Measurements from ENCODE around the gene SOX18. TPM values are rescaled to one million over a fixed set of nuclear protein-coding genes. Genes with fewer than 3 reads are reported as not detected.

The SOX18 gene
- total and polyA plus RNA-seq, 2 of the 13 experiments (the other 11 are each of a cell fraction or from before 2014, with no cell fraction given): 1.6 to 1.9 TPM

GRCh38 chr20:64063389-64064144 lies 14.1 kb upstream of the SOX18 start (continued):
- TF ChIP-seq, protein P1, sequence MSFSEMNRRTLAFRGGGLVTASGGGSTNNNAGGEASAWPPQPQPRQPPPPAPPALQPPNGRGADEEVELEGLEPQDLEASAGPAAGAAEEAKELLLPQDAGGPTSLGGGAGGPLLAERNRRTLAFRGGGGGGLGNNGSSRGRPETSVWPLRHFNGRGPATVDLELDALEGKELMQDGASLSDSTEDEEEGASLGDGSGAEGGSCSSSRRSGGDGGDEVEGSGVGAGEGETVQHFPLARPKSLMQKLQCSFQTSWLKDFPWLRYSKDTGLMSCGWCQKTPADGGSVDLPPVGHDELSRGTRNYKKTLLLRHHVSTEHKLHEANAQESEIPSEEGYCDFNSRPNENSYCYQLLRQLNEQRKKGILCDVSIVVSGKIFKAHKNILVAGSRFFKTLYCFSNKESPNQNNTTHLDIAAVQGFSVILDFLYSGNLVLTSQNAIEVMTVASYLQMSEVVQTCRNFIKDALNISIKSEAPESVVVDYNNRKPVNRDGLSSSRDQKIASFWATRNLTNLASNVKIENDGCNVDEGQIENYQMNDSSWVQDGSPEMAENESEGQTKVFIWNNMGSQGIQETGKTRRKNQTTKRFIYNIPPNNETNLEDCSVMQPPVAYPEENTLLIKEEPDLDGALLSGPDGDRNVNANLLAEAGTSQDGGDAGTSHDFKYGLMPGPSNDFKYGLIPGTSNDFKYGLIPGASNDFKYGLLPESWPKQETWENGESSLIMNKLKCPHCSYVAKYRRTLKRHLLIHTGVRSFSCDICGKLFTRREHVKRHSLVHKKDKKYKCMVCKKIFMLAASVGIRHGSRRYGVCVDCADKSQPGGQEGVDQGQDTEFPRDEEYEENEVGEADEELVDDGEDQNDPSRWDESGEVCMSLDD (CRISPR knock-in tag; IDR thresholded peaks at IDR 0.05; ENCODE audit: borderline replicate concordance): 0 out of 2 replicates have a peak, but pooled peaks have one; percentile 8
- peak; percentile 89 for TF ChIP-seq FOXC1 (CRISPR knock-in tag; IDR thresholded peaks at IDR 0.05; ENCODE audit: borderline replicate concordance)
- TF ChIP-seq AHR (CRISPR knock-in tag; IDR thresholded peaks at IDR 0.05): 0 out of 2 replicates have a peak, but pooled peaks have one; percentile 38
- no peak for TF ChIP-seq SMARCE1 (IDR thresholded peaks at IDR 0.05; ENCODE audit: borderline replicate concordance)
- no peak for TF ChIP-seq U2AF1 (optimal IDR thresholded peaks at IDR 0.05; ENCODE audit: low read depth, low read length)
- TF ChIP-seq ZBTB1 (CRISPR knock-in tag; IDR thresholded peaks at IDR 0.05; ENCODE audit: borderline replicate concordance): peak; percentile 41; the same call in 1 of the 2 replicates
- no peak for TF ChIP-seq SMAD1 (CRISPR knock-in tag; IDR thresholded peaks at IDR 0.05; ENCODE audit: borderline replicate concordance, low read depth)
- 0 out of 2 replicates have a peak, but pooled peaks have one; percentile 5 for TF ChIP-seq FOXA3 (CRISPR knock-in tag; IDR thresholded peaks at IDR 0.05)
- TF ChIP-seq KLF16 (CRISPR knock-in tag; IDR thresholded peaks at IDR 0.05): peak; percentile 18 to 71; a peak in 1 of 4 replicates
- TF ChIP-seq, protein P2, sequence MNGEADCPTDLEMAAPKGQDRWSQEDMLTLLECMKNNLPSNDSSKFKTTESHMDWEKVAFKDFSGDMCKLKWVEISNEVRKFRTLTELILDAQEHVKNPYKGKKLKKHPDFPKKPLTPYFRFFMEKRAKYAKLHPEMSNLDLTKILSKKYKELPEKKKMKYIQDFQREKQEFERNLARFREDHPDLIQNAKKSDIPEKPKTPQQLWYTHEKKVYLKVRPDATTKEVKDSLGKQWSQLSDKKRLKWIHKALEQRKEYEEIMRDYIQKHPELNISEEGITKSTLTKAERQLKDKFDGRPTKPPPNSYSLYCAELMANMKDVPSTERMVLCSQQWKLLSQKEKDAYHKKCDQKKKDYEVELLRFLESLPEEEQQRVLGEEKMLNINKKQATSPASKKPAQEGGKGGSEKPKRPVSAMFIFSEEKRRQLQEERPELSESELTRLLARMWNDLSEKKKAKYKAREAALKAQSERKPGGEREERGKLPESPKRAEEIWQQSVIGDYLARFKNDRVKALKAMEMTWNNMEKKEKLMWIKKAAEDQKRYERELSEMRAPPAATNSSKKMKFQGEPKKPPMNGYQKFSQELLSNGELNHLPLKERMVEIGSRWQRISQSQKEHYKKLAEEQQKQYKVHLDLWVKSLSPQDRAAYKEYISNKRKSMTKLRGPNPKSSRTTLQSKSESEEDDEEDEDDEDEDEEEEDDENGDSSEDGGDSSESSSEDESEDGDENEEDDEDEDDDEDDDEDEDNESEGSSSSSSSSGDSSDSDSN (CRISPR knock-in tag; IDR thresholded peaks at IDR 0.05): peak; percentile 68
- 0 out of 2 replicates have a peak, but pooled peaks have one; percentile 16 for TF ChIP-seq MEF2D (CRISPR knock-in tag; IDR thresholded peaks at IDR 0.05)
- TF ChIP-seq ZSCAN25 (CRISPR knock-in tag; IDR thresholded peaks at IDR 0.05): 0 out of 2 replicates have a peak, but pooled peaks have one; percentile 13
- TF ChIP-seq ZNF552 (CRISPR knock-in tag; IDR thresholded peaks at IDR 0.05; ENCODE audit: borderline replicate concordance): peak; percentile 89; the same call in 1 of the 2 replicates
- TF ChIP-seq ZNF326 (CRISPR knock-in tag; IDR thresholded peaks at IDR 0.05; ENCODE audit: borderline replicate concordance): 0 out of 2 replicates have a peak, but pooled peaks have one; percentile 47
- 0 out of 2 replicates have a peak, but pooled peaks have one; percentile 1 for TF ChIP-seq ZFAT (CRISPR knock-in tag; conservative IDR thresholded peaks at IDR 0.05)
- TF ChIP-seq LCORL (IDR thresholded peaks at IDR 0.05): no peak
- peak; percentile 61; the same call in 1 of the 2 replicates for TF ChIP-seq LCORL (CRISPR knock-in tag; IDR thresholded peaks at IDR 0.05)
- TF ChIP-seq HOXA9 (CRISPR knock-in tag; IDR thresholded peaks at IDR 0.05; ENCODE audit: borderline replicate concordance): 0 out of 2 replicates have a peak, but pooled peaks have one; percentile 17
- TF ChIP-seq SMAD9 (CRISPR knock-in tag; IDR thresholded peaks at IDR 0.05): peak; percentile 48; the same call in 1 of the 2 replicates
- TF ChIP-seq BORCS8-MEF2B (CRISPR knock-in tag; IDR thresholded peaks at IDR 0.05): 0 out of 2 replicates have a peak, but pooled peaks have one; percentile 18
- TF ChIP-seq, protein P3, sequence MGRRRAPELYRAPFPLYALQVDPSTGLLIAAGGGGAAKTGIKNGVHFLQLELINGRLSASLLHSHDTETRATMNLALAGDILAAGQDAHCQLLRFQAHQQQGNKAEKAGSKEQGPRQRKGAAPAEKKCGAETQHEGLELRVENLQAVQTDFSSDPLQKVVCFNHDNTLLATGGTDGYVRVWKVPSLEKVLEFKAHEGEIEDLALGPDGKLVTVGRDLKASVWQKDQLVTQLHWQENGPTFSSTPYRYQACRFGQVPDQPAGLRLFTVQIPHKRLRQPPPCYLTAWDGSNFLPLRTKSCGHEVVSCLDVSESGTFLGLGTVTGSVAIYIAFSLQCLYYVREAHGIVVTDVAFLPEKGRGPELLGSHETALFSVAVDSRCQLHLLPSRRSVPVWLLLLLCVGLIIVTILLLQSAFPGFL (CRISPR knock-in tag; IDR thresholded peaks at IDR 0.05): peak; percentile 47; the same call in 1 of the 2 replicates
- no peak for TF ChIP-seq PITX1 (CRISPR knock-in tag; IDR thresholded peaks at IDR 0.05)

Measured in HepG2 (cell line).